GM23338 (cell line): Measurements from ENCODE around the gene FANCG.
A peak's percentile ranks its signal among the peaks of the same experiment; 100 is the strongest.

Experiments
- POLR2AphosphoS5 ChIP-seq: IDR thresholded peaks from 2 replicates; pipeline ENCODE4 v1.6.1; 2016; ENCODE audit warnings: antibody characterized with exemption, low read depth
- TF ChIP-seq, protein P1 (sequence below), 2 experiments: fragments of 200-600 bp in 1 of 2; sonication (generic) in 1 of 2; conservative IDR thresholded peaks; 2 replicates each; pipeline versions ENCODE4 v1.5.1 to v1.6.1; 2016 to 2017; ENCODE audit warnings: antibody characterized with exemption in 2 of 2, low read depth in 2 of 2, mild to moderate bottlenecking in 2 of 2, moderate library complexity in 1 of 2
- TF ChIP-seq, protein P2 (sequence below): IDR thresholded peaks from one replicate; pipeline ENCODE4 v1.6.1; 2018; ENCODE audit warnings: antibody characterized with exemption; ENCODE audit not compliant: unreplicated experiment

DNA sequence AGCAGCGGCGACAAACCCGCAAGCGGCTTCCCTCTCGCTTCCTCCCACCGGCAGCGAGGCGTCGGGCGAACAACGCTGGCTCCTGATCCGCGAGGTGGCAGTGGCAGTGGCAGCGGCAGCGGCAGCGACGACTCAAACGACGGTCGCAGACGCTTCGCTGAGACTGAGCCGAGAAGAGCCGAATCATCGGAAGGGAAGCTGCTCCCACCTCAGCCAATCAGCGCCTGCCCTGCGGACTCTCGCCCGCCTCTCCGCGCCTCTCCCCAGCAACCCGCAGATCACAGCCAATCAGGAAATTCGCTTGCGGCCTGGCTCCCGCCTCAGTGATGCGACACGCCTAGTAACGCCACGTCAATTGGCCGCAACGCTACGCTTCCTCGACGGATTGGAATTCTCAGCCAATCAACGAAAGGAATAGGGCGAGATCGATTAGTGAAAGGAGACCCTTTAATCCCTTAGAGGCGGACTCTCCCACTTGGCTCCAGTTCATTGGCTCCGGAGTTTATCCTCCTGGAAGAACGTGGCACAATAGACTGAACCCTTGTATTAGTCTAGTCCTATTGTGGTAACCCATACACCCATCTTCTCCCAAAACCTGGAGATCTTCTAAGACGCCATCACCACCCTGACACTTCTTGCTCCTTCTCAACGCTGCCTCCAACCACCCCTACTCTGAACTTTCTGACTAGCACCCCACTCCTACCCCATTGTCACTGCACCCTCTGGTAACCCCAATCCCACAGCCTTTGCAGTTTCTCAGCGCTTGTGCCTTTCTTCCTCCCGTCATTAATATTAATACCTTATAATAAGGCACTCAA, 7.1 kb downstream of the FANCG start, which contains the start of gene VCP:
- TF ChIP-seq, protein P1, sequence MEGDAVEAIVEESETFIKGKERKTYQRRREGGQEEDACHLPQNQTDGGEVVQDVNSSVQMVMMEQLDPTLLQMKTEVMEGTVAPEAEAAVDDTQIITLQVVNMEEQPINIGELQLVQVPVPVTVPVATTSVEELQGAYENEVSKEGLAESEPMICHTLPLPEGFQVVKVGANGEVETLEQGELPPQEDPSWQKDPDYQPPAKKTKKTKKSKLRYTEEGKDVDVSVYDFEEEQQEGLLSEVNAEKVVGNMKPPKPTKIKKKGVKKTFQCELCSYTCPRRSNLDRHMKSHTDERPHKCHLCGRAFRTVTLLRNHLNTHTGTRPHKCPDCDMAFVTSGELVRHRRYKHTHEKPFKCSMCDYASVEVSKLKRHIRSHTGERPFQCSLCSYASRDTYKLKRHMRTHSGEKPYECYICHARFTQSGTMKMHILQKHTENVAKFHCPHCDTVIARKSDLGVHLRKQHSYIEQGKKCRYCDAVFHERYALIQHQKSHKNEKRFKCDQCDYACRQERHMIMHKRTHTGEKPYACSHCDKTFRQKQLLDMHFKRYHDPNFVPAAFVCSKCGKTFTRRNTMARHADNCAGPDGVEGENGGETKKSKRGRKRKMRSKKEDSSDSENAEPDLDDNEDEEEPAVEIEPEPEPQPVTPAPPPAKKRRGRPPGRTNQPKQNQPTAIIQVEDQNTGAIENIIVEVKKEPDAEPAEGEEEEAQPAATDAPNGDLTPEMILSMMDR (conservative IDR thresholded peaks at IDR 0.05; ENCODE audit: low read depth in 2 of 2), result no peak
- peak; percentile 96 for TF ChIP-seq POLR2AphosphoS5
- TF ChIP-seq, protein P2, sequence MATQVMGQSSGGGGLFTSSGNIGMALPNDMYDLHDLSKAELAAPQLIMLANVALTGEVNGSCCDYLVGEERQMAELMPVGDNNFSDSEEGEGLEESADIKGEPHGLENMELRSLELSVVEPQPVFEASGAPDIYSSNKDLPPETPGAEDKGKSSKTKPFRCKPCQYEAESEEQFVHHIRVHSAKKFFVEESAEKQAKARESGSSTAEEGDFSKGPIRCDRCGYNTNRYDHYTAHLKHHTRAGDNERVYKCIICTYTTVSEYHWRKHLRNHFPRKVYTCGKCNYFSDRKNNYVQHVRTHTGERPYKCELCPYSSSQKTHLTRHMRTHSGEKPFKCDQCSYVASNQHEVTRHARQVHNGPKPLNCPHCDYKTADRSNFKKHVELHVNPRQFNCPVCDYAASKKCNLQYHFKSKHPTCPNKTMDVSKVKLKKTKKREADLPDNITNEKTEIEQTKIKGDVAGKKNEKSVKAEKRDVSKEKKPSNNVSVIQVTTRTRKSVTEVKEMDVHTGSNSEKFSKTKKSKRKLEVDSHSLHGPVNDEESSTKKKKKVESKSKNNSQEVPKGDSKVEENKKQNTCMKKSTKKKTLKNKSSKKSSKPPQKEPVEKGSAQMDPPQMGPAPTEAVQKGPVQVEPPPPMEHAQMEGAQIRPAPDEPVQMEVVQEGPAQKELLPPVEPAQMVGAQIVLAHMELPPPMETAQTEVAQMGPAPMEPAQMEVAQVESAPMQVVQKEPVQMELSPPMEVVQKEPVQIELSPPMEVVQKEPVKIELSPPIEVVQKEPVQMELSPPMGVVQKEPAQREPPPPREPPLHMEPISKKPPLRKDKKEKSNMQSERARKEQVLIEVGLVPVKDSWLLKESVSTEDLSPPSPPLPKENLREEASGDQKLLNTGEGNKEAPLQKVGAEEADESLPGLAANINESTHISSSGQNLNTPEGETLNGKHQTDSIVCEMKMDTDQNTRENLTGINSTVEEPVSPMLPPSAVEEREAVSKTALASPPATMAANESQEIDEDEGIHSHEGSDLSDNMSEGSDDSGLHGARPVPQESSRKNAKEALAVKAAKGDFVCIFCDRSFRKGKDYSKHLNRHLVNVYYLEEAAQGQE, result no peak
